ENCODE measurements around the gene SIRT7.

Gene SIRT7

GRCh38 chr17:81931557-81932332, 13.8 kb upstream of the SIRT7 start:
- peak; percentile 40 for DNase-seq

- no peak for DNase-seq
These were observed 13.2 kb upstream of the SIRT7 start for GRCh38 chr17:81931189-81931556.

- DNase-seq: no peak
These were observed 12.5 kb upstream of the SIRT7 start for GRCh38 chr17:81930142-81931125.

- DNase-seq: no peak
These were observed 11.5 kb upstream of the SIRT7 start for GRCh38 chr17:81929253-81930141.

DNA sequence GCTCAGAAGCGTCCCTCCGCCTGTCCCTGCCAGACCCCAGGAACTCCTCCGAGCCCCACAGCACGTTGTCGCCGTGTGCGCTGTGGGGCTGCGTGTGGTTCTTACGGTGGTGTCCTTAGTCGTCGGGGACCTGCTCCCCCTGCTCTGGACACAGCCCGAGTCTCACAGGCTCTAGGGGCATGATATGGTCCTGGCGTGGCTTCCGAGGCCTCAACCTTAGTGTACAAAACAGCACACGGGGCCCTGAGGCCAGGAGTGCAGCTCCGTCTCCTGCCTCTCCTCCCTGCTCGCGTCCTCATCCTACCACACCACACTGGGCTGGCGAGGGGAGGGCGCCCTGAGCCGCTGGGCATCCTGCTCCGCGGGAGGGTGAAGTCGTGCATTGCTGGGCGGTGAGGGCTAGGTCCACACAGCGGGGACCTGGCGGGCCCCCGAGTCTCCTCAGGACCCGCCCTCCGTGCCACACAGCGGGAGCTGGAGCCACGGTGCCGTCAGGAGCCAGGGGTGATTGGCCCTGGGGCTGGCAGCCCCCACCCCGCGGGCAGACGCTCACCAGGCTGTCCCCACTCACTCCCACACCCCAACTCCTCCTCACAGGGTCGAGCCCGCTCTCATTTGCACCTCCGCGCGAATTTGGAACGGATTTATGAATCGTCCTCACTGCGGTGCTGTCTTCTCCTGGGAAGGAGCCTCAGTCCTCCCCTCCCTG, 10.7 kb upstream of the SIRT7 start:
- DNase-seq: no peak

DNA sequence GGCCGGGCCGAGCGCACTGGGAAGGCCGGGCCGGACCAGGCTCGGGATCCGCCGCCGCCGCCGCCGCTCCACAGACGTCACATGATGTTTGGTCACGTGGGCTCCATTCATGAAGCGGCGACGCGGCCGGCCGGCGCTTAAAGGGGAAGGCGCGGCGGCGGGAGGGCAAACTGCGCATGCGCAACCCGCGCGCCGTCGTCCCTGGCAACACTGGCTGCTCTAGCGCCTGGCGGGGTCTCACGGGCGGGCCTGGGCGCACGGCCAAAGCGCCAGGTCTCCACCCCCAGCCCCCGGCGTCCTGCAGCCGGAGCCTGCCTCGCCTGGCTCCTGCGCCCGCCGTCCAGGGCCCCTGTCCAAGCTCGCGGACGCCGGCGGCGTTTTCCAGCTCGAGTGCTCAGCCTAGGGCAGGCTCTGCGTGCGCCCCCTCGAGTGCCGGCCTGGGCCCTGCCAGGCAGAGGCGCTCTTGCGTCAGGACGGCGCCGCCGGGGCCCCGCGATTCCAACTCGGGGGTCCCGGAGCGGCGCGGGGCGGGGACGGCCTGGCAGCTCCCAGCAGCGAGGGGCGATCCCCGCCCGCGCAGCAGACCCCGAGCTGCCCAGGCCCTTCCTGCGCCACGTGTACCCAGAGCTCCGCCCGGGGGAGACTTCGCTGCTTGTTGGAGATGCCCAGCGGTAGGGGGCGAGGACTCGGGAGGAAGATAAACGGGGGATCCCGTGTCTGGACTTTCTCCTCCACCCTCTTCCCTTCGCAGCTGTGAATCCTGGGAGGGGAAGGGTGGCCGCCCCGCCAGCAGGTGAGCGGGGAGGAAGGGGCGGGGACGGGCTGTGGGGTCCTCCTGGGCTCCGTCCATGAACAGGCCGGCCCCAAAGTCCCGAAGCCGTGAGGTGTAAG, 9.9 kb upstream of the SIRT7 start, which contains the start of gene MAFG:
Gene MAFG (minus strand): TSS at position 83 of the 891 bp plus-strand sequence. CDS start 4,550 bp downstream, outside the sequence.
- peak; percentile 96 for DNase-seq

DNA sequence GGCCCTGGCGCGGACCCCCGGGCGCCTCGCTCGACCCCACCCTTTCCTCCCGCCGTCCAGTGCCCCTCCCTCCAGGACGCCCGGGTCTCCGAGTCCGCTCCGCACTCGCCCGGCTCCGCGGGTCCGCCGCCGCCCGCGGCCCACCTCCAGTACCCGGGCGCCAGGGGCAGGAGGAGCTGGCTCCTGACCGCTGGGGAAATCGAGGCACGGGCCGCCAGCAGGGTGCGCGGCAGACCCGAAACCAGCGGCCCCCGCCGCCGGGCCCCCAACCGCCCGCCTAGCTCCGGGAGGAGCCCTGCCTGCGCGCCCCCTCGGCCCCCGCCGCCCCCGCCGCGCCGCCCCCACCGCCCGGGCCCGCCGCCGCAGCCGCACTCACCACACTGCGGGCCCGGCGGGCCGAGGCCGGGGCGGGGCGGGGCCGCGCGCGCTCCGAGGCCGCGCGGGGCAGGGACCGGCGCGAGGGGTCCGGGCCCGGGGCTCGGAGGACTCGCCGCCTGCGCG, 9.2 kb upstream of the SIRT7 start:
- no peak for DNase-seq

GRCh38 chr17:81926451-81927151, 8.6 kb upstream of the SIRT7 start:
- peak; percentile 88 for DNase-seq

DNA sequence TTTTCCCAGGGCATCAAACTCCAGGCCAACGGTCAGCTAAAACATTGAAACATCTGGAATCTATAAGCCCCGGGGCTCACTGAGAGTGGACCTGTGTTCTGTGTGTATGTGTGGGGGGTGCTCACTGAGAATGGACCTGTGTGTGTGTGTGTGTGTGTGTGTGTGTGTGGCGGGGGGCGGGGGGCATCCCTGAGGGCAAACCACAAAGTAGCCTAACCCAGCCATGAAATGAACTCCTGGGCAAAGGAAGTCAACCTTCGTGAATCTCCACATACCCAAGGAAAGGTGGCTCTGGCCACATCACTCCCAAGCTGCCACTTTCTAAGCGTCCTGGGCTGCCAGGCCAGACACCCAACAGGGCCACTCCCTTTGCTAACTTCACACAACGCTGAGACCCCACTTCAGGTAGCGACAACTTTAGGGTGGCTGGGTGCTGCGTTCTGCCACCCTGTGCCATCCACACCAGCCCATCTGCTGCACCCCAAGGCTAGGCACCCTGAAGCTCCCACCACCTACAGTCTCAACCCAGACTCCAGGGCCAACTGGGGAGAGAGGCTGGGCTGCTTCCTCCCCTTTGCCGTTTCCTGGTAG, 8.0 kb upstream of the SIRT7 start:
- no peak for DNase-seq

DNA sequence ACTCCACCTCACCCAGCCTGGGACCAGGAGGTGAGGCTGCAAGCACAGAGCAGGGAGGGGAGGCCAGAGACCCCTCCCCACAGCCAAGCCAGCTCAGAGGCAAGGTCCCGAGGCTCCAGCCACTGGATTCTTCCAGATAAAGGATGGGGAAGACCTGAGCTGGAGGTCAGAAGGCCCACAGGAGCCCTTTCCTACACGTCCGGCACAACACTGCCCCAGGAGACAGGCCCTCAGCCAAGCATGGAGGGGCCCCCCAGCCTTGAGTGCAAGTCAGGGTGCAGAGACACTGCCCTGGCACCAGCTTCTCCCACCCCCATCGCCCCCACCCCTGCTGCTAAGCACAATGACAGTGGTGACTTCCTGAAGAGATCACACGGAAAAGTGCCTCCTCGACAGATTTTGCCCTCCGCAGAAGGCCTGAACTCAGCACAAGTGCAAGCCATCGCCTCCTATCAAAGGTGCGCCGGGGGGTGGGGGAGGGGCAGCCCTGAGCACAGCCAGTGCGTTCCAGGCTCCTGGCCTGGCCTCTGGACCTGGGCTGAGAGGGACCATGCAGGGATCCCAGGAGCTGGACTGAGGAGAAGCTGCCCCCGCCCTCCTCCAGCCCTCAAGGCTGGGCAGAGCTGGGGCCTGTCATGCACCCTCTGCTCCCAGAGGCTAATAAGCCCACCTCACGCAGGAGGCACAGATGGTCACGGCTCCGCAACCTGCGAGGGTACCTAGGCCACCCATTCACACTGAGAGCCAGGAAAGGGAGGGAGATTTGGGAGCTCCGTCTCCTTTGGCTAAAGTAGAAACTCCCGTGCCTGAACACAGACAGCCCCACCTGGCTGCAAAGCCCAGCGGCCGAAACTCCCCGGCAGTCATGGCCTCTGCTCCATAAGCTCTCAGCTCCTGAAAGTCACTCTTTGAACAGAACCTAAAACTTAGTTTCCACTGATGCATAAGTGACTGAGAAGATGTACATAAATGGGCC, 6.9 kb upstream of the SIRT7 start:
- peak; percentile 33 for DNase-seq

- DNase-seq: peak; percentile 95
These were observed 5.6 kb upstream of the SIRT7 start for GRCh38 chr17:81923302-81924260.

GRCh38 chr17:81922566-81923301, 4.8 kb upstream of the SIRT7 start:
- DNase-seq: no peak

GRCh38 chr17:81921996-81922565, 4.1 kb upstream of the SIRT7 start:
- no peak for DNase-seq

GRCh38 chr17:81921537-81921862, 3.5 kb upstream of the SIRT7 start:
- no peak for DNase-seq

- no peak for DNase-seq
These were observed 2.9 kb upstream of the SIRT7 start for GRCh38 chr17:81920612-81921536.

Measured in OCI-M1 (cell line).